HL-60 (cell line): ENCODE measurements around the gene ACSM2A.

ENCODE experiments used
- CTCF ChIP-seq: IDR thresholded peaks from one replicate; pipeline ENCODE4 v1.5.1; 2011; ENCODE audit warnings: low read length, control low read depth, inconsistent platforms; ENCODE audit not compliant: insufficient read depth
- SPI1 ChIP-seq: IDR thresholded peaks from 2 replicates; pipeline ENCODE4 v1.6.1; 2012; ENCODE audit warnings: low read depth, mild to moderate bottlenecking, borderline replicate concordance

GRCh38 chr16:20517149-20517548 is 65.8 kb downstream of the ACSM2A start:
- no peak for TF ChIP-seq SPI1
- no peak for TF ChIP-seq CTCF
